HG03432 (cell line): ENCODE data around the gene SETD3.

Source experiments
- ATAC-seq: cut with Tn5 transposase; IDR thresholded peaks from one replicate; pipeline ENCODE4 v1.9.1; 2021; ENCODE audit warnings: mild to moderate bottlenecking, moderate library complexity; ENCODE audit not compliant: unreplicated experiment

Gene SETD3

DNA sequence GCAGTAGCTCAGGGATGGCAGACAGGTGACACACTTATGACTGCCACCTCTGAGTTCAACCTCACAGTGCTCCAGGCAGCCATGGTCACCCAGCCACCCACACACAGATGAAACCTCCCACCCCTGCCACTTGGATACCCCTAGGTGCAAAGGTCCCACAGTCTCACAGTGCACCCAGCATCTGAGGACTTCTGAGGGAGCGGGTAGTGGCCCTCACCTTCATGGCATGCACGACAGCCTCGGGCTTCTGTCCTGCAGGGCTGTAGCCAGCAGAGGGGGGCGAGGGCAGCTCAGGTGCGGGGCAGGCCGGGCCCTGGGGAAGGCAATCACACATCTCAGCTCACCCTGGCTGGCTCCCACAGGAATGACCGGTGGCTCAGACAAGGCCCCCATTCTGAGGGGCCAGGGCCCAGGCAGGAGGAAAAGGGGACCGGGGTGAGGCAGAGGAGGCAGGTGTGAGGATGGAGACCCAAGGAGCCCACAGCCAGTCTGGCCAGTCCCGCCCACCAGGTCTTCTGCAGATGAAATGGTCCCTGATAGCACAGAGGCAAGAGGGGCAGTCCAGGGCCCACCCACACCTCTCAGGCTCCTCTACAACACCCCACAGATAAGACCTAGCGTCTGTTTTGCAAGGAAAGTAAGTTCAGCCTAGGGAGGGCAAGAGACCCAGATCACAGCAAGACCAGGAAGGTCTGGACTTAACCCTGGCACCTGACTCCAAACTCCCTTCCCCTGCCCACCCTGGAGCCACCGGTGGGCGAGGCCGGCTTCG is 36.4 kb upstream of the SETD3 start:
- ATAC-seq = no peak

DNA sequence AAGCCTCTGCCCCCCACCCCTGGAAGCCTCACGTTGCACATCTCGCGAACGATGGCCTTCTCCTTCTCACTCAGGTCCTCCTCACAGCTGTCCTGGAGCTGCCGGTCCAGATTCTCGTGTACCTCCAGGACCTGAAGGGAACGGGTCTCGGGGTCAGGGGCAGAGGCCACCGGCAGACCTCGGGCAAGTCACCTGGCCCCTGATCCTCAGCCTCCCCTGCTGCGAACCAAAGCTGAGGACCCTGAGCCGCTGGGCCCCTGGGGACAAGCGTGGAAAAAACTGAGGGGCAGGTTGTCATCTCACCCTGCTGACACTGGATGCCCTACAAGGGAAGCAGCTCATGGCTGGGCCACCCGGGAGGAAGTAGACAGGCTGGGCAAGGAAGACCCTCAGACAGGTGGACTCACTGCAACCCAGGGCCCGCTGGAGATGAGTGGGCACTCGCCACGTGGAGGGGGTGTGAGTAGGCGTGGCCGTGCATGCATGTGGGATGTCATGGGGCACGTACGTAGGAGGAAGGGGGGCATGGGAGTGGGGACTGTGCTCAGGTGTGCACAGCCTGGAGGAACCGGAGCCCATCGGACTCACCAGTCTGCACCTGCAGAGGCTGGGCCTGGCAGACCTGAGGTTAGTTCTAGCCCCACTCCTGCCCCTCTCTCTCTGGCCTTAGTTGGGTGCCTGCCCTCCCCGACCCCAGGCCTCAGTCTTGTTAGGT is 35.7 kb upstream of the SETD3 start:
- no peak for ATAC-seq

GRCh38 chr14:99515301-99516155 is 34.9 kb upstream of the SETD3 start:
- ATAC-seq = no peak

- ATAC-seq = no peak
Measured at GRCh38 chr14:99514552-99515300, 34.1 kb upstream of the SETD3 start.

DNA sequence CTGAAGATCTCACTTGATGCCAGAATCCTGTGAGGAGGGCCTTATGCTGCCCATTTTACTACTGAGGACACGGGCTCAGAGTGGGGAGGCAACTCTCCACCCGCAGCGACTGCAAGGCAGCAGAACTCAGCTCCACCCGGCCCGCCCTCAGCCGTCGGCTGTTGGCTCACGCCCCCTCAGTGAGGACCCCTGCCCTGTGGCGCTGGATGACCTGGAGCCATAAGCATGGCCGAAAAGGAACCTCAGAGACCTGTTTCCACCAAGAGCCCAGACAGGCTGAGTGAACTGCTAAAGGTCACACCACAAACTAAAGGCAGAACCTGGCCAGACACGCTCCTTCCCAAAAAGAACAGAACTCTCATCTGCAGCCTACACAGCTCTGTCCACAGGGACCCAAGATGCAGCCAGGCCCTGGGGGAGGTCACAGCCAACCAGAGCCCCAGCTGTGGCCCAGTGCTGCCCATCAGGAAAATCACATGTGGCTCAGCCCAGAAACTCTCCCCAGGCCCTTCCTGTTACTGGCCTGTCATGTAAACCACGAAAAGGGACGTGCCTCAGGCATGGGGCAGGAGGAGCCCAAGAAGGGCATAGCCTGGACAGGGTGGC is 33.4 kb upstream of the SETD3 start:
- ATAC-seq = no peak

GRCh38 chr14:99513183-99513694 is 32.6 kb upstream of the SETD3 start:
- no peak for ATAC-seq

DNA sequence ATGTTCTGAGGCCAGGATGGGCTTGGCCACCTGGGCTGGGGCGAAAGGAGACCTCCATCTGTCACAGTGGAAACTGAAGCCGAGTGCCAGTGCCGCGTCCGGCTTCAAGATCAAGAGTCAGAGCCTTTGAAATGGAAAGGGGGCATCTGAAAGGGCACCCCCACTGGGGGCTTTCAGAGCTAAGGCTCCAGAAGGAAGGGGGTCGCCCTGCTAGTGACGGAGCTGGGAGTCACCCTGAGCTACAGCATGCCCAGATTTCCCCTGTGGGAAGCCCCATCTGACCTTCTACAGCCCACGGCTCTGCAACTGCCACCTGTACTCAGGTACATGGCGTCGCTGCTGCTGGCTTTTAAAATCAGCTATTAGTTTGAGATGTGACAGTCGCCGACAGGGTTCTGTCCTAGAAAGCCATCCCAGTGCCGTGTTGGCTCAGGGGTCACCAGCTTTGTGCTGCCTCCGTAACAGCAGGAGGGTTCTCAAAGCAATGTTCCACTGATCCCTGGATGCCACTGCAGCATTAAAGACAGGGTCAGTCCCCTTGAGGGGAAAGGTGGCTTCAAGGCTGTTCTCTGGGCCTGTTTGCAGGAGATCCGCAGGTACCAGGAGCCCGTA is 32.0 kb upstream of the SETD3 start:
- no peak for ATAC-seq

DNA sequence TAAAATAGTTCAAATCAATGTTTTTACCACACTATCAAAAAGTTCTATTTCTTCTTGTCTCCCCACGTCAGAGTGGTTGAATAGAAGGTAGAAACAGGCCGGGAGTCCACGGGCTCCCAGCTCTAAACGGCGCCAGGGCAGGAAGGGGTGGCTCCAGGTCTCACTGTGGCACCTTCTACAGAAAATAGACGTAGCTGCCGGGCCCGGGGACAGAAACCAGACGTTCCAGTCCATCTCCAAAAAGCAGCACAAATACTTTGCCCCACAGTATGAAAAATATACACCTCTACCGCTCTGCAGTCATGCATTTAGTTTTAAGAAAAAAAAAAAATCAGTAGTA is 31.4 kb upstream of the SETD3 start:
- ATAC-seq = no peak

DNA sequence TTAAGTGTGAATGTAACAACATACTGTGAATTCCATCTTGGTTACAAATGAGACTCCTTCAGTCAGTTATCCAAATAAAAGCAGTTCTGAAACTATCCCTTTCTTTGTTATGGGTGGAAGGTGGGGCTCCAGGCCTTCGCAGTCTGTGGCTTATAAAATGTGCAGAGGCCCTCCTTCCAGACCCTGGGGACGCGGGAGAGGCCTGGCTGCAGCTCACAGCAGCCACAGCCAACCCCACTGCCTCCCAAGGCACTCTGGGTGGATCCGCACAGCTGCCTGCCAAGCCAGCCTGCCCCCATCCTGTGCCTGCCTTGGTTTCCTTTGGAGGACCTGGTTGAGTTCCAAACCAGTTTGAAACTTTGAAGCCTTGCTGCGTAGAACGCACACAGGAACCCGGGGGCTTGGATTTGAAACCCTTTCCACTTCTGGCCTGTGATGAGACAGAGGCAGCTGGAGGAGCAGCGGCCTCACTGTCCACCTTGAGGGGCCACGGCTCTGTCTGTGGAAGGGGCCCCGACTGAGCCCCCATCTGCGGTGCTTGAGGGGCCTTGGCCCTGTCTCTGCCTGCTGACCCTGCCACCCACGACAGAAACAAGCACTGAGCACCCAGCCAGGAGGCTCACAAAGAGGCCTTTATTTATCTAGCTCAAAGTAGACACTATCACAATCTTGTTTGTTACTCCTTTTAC is 30.9 kb upstream of the SETD3 start:
- ATAC-seq = no peak

- no peak for ATAC-seq
Measured at GRCh38 chr14:99510556-99511139, 30.0 kb upstream of the SETD3 start.

- no peak for ATAC-seq
Measured at GRCh38 chr14:99509871-99510555, 29.4 kb upstream of the SETD3 start.

DNA sequence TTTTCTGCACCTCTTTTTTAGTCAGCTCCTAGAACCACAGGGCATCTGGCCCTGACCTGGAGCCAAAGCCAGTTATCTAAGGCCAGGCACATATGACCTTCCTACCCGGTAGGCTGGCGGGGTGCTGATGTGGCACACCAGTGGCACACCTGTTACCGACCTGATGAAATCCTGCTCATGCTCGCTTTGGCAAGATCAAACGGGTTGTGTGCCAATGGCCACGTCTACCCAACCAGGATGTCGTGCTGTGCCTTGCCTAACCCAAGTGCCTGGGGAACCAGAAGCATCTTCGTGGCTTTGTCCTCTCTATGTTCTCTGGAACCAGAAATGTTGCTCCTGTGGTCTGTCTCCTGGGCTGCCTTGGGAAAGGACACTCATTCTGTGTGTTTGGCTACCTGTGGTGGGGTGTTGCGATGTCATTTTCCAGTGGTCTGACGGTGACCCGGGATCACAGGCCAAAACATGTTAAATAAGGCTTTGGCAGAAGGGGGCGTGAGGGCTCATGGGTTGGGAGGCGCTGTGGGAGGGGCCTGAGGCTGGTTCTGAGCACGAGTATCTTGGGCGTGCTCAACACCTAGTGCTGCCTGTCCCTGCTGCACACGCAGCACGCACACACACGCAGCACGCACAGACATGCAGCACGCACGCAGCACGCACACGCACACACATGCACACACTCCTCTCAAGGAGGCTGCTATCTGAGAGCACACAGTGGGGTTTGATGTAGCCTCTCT is 28.4 kb upstream of the SETD3 start:
- no peak for ATAC-seq

DNA sequence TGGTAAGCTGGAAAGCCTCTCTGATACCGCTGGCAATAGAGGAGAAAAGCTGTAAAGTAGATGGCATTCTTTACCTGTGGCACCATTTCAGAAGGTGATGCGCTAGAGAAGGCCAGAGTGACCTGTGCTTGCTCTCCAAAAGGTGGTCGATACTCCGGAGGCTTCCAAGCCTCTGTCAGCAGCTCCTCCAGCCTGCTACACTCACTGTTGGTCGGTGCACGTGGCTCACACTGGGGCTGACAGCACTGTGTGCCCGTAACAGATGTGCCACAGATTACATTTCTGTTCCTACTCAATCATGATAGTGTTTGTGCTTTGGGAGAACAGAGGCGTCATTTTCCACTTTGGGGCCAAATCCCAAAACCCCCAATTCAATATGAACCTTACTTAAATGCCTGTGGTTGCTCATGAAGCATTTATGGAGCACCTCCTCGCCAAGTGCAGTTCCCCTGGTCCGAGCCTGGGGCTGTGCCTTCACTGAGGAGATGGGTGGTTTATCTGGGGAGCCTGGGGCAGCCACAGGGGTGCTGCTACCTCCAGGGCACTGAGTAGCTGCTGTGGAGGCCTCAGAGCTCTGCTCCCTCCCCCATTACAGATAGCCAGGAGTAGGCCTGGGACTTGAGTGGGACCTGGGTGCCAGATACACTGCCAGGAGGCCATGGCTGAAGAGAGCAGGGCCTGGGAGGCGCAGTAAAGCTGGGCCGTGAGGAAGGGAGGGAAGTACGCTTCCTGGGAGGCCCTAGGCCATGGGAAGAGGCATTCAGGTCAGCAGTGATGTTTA is 27.4 kb upstream of the SETD3 start:
- ATAC-seq = no peak

- ATAC-seq = no peak
Measured at GRCh38 chr14:99506276-99506675, 25.6 kb upstream of the SETD3 start.

GRCh38 chr14:99505089-99505488 is 24.4 kb upstream of the SETD3 start:
- no peak for ATAC-seq

DNA sequence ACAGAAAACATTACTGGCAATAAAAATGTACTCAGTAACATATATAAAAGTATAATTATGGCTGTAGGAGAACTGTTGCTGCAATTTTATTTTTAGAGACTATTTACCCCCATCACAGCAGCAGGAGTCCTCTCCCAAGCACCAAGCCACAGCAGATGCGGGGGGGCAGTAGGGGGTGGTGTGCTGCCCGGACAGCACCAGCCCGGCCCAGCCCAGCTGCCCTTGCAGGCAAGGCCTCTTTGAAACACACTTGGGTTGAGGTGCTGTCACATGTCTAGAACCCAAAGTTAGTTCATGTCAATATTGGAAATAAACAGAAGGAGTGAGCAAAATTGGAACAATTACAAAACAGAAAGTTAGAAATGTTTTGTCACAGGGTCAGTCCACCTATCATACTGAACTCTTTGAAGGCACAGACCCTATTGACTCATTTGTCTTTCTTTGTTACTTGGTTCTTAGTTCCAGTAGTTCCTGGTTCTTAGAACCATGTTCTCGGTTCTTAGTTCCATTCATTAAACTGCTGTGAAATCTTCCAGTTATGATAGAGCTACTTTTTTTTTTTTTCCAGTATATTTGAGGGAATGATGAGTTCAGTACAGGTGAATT is 23.3 kb upstream of the SETD3 start:
- no peak for ATAC-seq
